Middle frontal gyrus (tissue), 1 donor: Measurements from ENCODE around the gene ORM1.
"Not testable (repeated sequence)": the region's sequence is repeated elsewhere in the genome, so short reads cannot be mapped to it uniquely, and the experiment has no call there.

Experiments
- DNase-seq: peaks from one replicate; pipeline ENCODE4 v3.0.0-alpha.2; 2015; ENCODE audit warnings: low spot score; ENCODE audit errors: extremely low spot score

Gene ORM1

DNA sequence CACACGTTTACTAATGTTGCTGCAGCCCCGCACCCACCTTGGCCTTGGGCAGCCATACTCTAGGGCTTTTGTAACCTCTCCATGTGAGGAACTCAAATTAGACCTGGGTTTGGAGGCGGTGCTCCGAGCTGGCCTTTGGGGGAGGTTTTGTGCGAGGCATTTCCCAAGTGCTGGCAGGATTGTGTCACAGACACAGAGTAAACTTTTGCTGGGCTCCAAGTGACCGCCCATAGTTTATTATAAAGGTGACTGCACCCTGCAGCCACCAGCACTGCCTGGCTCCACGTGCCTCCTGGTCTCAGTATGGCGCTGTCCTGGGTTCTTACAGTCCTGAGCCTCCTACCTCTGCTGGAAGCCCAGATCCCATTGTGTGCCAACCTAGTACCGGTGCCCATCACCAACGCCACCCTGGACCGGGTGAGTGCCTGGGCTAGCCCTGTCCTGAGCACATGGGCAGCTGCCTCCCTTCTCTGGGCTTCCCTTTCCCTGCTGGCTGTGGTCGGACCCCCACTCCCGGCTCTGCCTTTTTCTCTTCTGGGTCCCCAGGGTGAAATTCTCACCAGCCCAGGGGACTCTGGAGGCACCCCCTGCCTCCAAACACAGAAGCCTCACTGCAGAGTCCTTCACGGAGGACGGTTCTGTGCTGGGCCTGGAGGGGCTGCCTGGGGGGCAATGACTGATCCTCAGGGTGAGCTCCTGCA is at the start of gene ORM1:
TSS of gene ORM1 (plus strand) at position 268 of the 701 bp plus-strand sequence. CDS start at position 304, 36 bp downstream.
- DNase-seq = not testable (repeated sequence)

GRCh38 chr9:114273461-114273881 is 49.4 kb upstream of the ORM1 start:
- no peak for DNase-seq

GRCh38 chr9:114274217-114274616 is 48.7 kb upstream of the ORM1 start:
- no peak for DNase-seq

DNA sequence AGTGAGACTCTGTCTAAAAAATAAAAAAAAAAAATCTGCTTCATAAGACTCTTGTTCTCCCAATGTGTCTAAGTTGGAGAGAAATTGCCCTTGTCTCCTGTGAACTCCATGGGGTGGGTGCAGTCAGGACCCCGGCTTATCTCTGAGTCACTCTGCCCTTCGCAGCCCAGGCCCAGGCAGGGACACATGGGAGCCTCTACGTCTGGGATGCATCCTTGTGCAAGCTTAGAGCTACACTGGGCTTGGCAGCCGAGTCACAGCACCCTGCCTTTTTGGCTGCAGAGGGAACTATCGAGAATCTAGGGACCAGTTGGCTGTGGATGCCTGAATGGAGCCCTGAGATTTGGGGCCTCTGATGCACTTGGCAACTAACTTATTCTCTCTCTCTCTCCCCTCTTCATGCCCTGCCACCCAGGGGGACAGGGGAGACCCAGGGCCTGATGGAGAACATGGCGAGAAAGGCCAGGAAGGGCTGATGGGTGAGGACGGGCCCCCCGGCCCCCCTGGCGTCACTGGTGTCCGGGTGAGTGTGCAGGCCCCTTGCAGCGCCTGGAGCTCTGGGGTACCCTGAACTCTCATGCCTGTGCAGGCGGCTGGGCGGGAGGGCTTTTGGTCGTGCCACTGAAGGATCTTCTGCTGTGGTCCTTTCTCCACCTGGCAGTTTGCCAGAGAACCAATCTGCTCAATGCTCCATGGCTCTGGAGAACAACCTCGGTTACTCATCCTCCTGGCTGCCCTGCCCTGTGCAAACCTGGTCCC is 47.5 kb upstream of the ORM1 start:
- no peak for DNase-seq

GRCh38 chr9:114276908-114277821 is 45.7 kb upstream of the ORM1 start:
- DNase-seq = no peak

DNA sequence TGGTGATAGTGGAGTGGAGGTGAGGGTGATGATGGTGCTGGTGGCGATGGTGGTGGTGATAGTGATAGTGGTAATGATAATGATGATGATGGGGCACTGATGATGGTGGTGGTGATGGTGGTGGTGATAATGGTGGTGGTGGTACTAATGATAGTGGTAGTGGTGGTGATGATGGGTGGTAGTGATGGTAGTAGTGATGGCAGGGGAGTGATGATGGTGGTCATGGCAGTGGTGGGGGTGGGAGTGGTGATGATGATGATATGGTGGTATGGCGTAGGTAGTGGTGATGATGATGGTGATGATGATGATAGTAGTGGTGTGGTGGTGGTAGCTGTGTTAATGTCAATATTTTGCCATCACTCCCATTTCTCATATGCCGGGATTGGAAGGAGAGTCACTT is 44.5 kb upstream of the ORM1 start:
- DNase-seq = no peak

DNA sequence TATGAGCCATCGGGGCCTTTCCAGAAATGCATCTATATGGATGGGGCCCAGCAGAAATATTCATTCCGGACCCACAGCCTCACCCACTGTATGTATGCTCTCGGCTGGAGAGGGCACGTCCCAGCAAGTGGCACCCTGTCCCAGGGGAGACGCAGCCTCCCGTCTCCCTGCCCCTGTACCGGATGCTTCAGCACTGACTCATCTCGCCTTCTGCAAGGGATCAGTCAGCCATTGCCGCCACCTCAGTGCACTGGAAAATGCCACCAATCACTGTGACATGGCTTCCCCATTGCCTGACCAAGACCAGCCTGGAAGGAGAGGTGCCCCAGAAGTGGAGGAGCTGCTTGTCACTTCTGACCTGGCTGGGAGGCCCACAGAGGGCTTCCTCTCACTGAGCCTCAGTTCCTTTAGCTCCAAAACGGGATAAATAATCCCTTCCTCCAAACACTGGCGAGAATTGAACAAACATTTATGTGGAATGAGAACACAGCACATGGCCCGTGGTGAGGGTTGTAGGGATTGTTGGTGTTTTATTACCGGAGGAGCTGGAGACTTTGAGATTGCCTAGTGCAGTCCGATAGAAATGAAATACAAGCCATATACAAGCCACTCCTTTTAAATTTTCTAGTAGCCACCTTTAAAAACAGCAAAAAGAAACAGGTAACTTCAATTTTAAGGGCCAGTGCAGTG is 43.9 kb upstream of the ORM1 start:
- DNase-seq = no peak

DNA sequence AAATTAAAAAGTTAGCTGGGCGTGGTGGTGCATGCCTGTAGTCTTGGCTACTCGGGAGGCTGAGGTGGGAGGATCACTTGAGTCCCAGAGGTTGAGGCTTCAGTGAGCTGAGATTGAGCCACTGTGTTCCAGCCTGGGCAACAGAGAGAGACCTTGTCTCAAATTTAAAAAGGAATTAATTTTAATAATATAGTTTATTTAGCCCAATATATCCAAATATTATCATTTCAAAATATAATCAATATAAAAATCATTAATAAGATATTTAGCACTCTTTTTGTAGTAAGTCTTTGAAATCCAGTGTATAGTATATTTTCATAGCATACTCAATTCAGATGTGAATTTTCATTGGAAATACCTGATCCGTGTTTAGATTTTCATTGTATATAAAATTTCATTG is 43.2 kb upstream of the ORM1 start:
- no peak for DNase-seq

DNA sequence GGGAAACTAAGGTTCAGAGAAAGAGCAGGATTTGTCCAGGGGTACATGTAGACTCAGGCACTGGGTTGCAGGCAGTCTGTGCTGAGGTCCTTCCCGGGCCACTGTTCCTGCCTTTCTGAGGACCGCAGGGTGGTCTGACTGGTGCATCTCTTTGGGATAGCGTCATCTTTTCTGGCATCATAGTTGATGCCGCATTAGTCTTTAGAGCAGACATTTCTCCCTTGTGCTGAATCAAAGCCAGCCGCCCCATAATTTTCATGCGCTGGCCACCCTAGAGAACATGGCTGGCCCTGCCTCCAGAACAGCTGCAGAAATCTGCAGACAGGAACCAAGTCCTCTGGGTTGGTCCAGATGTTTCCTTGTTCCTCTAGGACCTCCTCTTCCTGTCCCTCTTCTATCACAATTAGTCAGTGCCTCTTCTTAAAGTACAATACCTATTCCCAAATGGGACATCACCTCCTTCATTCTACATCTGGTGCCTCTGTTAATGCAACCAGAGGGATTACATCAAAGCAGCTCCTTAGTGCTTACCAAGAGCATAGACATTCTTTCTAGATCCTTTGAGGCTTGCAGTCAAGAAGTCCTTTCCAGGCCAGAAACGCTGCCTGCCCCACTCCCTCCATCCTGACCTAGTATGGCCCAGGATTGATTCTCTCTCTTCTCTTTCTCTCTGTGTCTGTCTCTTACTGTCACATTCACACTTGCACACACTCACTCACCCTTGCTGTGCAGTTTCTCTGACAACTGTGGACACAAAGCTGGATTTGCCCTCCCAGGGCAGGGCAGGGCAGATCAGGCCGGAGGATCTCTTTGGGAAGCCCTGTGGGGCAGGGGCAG is 42.0 kb upstream of the ORM1 start:
- no peak for DNase-seq

DNA sequence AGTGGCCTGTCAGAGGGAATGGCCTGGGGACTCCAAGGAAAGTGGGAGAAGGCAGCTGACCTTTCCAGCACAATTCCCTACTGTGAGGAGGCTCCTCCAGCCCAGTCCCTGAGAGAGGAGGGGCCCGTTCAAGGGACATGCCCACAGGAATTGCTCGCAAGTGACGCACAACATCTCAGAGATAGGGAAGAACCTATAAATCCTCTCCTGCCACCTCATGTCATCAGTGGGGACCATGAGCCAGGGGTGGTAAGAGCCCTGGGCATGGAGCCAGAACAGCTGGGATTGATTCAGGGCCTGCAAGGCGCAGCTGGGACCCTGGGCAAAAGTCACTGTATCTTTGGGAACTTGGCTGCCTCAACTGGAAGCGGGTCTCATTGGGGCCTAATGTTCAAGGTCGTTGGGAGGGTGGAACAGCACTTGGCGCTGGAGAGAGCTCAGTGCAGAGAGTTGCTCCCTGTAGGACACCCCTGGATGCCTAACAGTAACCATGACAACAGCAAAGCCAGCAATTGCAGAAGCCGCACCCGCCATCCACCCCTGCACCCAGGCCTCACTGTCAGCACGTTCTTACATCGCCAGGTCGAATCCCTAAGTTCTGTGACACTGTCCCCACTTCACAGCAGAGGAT is 41.3 kb upstream of the ORM1 start:
- no peak for DNase-seq

DNA sequence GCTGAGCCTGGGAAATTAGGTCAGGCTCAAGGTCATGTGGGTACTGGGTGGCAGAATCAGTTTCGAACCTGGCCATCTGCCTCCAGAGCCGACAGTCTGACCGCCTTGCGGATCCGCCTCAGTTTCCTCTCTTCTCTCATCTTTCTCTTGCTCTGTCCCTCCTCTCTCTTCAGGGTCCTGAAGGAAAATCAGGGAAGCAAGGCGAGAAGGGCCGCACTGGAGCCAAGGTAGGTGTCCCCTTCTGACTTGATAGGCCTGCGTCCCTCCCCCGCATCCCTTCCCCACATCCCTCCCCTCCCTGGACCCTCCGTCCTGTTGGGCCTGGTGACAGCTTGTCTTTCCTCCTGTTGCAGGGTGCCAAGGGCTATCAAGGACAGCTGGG is 40.8 kb upstream of the ORM1 start:
- no peak for DNase-seq

- DNase-seq = no peak
Observed at GRCh38 chr9:114282507-114282906, 40.4 kb upstream of the ORM1 start.

GRCh38 chr9:114282926-114283325 is 40.0 kb upstream of the ORM1 start:
- DNase-seq = no peak

DNA sequence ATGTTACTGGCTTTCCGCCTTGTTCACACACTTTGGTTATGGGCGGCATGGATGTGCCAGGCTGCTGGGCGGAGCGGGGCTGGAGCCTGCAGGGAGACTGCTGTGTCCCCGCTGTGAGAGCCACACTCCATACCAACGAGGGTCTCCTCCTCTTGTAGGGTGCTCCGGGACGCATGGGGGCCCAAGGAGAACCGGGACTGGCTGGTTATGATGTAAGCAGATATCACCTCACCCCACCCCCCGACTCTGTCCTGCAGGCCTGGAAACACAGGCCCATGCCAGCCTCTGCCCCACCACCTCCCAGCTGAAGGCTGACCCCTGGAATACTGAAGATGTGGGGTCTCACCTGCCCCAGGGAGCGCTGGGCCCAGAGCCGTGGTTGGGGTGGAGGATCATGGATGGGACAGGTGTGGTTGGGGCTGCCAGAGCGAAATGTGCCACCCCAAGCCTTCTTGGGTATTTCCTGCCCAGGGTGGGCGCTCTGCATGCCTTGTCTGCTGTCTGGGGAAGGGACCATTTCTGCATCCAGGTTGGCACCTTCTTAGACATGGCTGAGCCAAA is 39.3 kb upstream of the ORM1 start:
- DNase-seq = no peak

GRCh38 chr9:114284316-114285060 is 38.4 kb upstream of the ORM1 start:
- no peak for DNase-seq

- no peak for DNase-seq
Observed at GRCh38 chr9:114285166-114285867, 37.6 kb upstream of the ORM1 start.

DNA sequence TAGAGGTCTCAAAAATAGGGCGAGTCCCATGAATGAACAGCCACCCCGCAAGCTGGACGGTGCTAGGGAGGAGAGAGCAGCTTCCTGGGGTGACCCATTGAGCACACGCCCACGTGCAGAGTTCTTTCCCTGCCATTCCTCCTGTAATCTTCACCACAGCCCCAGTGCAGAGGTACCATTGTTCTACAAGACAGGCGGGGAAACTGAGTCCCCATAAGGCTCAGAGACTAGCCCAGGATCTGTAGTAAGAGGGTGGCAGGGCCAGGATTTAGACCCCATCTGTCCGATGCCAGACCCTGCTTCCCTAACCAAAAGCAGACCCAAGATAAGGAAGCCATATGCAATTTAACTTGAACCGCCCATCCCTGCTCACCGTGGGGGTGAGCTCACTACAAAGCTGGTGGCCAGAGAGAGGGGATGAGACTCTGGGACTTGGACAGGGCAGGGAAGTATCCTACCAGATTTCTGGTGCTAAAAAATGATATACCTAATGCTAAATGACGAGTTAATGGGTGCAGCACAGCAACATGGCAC is 36.7 kb upstream of the ORM1 start:
- no peak for DNase-seq
